Measurements from ENCODE around the gene ZNF469. TPM values are rescaled to one million over a fixed set of nuclear protein-coding genes. Genes with fewer than 3 reads are reported as not detected.

The ZNF469 gene
- total RNA-seq, 1 donor from 2014 or later, result 28.7 TPM

DNA sequence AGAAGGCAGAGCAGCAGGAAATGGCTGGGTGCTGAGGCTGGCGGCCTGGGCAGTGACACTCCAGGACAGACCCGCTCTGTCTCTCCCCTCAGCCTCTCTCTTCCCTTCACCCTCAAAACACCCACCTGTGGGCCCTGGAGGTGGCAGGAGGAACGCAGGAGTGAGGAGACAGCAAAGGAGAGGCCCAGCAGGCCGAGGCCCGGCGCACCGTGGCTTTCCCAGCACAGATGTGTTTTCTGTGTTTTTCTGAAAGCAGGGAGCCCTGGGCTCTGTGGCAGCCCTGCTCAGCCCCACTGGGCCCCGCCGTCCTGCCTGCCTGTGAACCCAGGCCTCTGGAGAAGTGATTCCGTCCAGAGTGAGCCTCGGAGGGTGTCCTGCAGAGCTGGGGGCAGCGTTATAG, 30.5 kb downstream of the ZNF469 start:
- no peak overlapping the region for H3K27ac Mint-ChIP-seq
- H3K4me1 Mint-ChIP-seq, result no peaks in the 10 kb centered on the region
- H3K27me3 Mint-ChIP-seq (ENCODE audit: low read depth), result no peaks in the 10 kb centered on the region
- DNase-seq (ENCODE audit: low spot score in 2 of 2, unreplicated experiment in 2 of 2), result no peak
- H3K36me3 Mint-ChIP-seq, result no peaks in the 10 kb centered on the region
- TF ChIP-seq, protein P1, sequence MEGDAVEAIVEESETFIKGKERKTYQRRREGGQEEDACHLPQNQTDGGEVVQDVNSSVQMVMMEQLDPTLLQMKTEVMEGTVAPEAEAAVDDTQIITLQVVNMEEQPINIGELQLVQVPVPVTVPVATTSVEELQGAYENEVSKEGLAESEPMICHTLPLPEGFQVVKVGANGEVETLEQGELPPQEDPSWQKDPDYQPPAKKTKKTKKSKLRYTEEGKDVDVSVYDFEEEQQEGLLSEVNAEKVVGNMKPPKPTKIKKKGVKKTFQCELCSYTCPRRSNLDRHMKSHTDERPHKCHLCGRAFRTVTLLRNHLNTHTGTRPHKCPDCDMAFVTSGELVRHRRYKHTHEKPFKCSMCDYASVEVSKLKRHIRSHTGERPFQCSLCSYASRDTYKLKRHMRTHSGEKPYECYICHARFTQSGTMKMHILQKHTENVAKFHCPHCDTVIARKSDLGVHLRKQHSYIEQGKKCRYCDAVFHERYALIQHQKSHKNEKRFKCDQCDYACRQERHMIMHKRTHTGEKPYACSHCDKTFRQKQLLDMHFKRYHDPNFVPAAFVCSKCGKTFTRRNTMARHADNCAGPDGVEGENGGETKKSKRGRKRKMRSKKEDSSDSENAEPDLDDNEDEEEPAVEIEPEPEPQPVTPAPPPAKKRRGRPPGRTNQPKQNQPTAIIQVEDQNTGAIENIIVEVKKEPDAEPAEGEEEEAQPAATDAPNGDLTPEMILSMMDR (IDR thresholded peaks at IDR 0.05; ENCODE audit: unreplicated experiment), result no peak
- H3K4me3 Mint-ChIP-seq, result no peak overlapping the region
- H3K9me3 Mint-ChIP-seq, result no peaks in the 10 kb centered on the region

DNA sequence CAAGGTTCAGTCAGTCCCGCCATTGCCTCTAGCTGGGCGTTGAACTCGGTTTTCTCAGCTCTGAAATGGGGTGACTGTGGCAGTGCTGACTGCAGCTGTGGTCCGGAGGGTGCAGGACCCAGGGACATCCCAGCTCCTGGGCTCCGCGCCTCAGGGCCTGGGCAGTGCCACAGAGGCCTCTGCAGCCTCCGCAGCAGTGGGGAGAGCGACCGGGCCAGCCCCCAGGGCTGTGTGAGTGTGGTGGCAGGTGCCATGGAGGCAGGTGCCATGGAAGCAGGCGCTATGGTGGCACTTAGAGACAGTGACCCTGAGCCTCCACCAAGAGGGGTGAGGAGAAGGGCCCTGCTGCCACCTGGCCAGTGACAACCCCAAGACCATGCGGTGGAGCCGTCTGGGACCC, 30.9 kb downstream of the ZNF469 start:
- no peaks in the 10 kb centered on the region for H3K9me3 Mint-ChIP-seq
- no peak overlapping the region for H3K27ac Mint-ChIP-seq
- no peaks in the 10 kb centered on the region for H3K36me3 Mint-ChIP-seq
- DNase-seq (ENCODE audit: low spot score in 2 of 2, unreplicated experiment in 2 of 2), result no peak
- no peaks in the 10 kb centered on the region for H3K27me3 Mint-ChIP-seq (ENCODE audit: low read depth)
- no peak overlapping the region for H3K4me3 Mint-ChIP-seq
- peaks cover 2% of the 10 kb centered on the region for H3K4me1 Mint-ChIP-seq
- TF ChIP-seq, protein P1 (IDR thresholded peaks at IDR 0.05; ENCODE audit: unreplicated experiment), result no peak

DNA sequence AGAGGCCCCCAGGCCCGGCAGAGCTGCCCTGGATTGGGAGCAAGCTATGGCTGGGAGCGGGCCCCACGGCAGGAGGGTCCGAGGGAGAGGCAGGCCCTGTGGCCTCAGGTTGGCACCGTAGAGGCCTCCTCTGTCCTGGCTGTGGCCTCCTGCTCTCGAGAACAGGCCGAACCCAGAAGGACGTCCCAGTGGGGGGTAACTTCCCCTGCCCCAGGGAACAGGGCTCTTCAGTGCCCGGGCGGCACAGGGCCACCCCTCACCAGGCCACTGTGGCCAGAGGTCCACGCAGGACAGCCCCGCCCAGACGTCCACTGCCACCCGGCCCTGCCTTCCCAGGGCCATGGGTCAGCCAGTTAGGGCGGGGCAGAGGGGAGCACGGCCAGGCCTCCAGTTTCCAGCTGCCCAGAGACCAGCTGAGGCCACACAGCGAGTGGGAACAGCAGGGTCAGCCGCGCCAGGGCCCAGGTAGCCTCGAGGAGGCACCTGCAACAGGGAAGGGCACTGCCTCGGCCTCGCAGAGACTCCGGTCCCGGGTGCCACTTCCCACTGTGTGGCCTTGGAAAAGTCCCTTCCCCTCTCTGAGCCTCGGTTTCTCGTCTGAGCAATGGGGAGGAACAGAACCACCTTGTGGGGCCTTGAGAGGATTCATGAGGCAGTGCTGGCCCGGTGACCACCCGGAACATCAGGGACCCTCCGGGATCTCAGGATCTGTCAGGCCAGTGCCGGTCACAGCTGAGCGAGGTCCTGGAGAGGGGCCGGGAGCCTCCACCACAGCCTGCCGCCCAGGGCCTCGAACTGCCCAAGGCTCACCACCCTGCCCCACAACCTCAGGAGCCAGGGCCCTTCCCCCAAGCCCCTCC, 32.0 kb downstream of the ZNF469 start:
- TF ChIP-seq, protein P1 (IDR thresholded peaks at IDR 0.05; ENCODE audit: unreplicated experiment), result no peak
- Mint-ChIP-seq H3K4me3 (no peak overlapping the region), H3K27me3 (ENCODE audit: low read depth) (no peaks in the 10 kb centered on the region), H3K36me3 (no peaks in the 10 kb centered on the region), H3K4me1 (peaks cover 4% of the 10 kb centered on the region), H3K27ac (no peak overlapping the region), H3K9me3 (no peaks in the 10 kb centered on the region)
- DNase-seq (ENCODE audit: low spot score in 2 of 2, unreplicated experiment in 2 of 2), result no peak

DNA sequence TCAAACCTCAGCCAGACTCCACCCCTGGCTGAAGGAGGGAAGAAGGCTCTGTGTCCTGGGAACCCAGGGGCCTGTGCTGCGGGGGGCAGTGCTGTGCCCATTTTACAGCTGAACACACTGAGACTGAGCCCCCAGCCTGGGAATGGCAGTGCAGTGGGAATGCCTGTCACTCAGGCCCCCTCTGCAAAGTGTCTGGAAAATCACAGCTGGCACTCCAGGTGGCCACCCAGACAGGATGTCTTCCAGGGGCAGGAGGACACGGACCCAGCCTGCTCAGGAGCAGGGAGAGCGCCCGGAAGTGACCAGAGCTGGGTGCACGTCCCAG, 32.6 kb downstream of the ZNF469 start:
- TF ChIP-seq, protein P1 (IDR thresholded peaks at IDR 0.05; ENCODE audit: unreplicated experiment), result no peak
- Mint-ChIP-seq H3K4me1 (peaks cover 4% of the 10 kb centered on the region), H3K9me3 (no peaks in the 10 kb centered on the region), H3K4me3 (no peak overlapping the region), H3K27me3 (ENCODE audit: low read depth) (no peaks in the 10 kb centered on the region), H3K27ac (no peak overlapping the region), H3K36me3 (no peaks in the 10 kb centered on the region)
- no peak for DNase-seq (ENCODE audit: low spot score in 2 of 2, unreplicated experiment in 2 of 2)

DNA sequence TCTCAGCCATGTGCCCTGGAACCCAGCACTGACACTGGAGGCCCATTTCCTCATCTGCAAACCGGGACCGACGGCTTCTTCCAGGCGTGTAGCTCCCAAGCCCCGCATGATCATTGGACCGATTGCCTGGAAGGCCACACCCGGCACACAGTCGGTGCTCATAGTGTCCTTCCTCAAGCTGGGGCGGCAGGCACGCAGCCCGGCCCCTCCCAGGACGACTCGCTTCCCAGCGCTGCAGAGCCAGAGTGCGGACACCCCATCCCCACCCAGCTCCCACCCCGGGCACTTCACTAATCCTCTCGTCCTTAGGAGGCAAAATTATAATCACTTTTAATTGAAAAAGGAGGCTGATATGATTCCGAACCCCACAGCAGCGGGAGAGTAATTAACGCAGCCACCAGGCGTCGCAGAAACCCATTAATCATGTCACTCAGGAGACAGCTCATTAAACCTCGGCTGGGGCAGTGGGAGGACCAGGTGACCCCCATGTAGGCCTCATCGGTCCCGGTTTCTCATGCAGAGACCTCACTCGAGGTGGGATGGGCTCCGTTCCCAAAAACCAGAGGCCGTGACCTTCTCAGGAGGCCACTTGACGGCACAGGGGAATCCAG, 33.1 kb downstream of the ZNF469 start:
- H3K4me1 Mint-ChIP-seq, result peaks cover 4% of the 10 kb centered on the region
- no peak overlapping the region for H3K27ac Mint-ChIP-seq
- no peaks in the 10 kb centered on the region for H3K36me3 Mint-ChIP-seq
- H3K4me3 Mint-ChIP-seq, result no peak overlapping the region
- TF ChIP-seq, protein P1 (IDR thresholded peaks at IDR 0.05; ENCODE audit: unreplicated experiment), result no peak
- no peaks in the 10 kb centered on the region for H3K27me3 Mint-ChIP-seq (ENCODE audit: low read depth)
- H3K9me3 Mint-ChIP-seq, result no peaks in the 10 kb centered on the region
- no peak for DNase-seq (ENCODE audit: low spot score in 2 of 2, unreplicated experiment in 2 of 2)

Data from mesothelial cell of epicardium (in vitro differentiated cells).